ENCODE data around the gene TFIP11.

GRCh38 chr22:26464312-26464711 lies 48.0 kb downstream of the TFIP11 start:
- no peak for TF ChIP-seq ZNF143 (CRISPR knock-in tag; IDR thresholded peaks at IDR 0.05)
- no peak for TF ChIP-seq POLR2A (conservative IDR thresholded peaks at IDR 0.05)
- no peak for TF ChIP-seq ZMIZ1 (IDR thresholded peaks at IDR 0.05; ENCODE audit: low read depth in 2 of 2, low read length in 2 of 2)
- no peak for TF ChIP-seq CREM (IDR thresholded peaks at IDR 0.05; ENCODE audit: low read depth)
- TF ChIP-seq ZZZ3 (IDR thresholded peaks at IDR 0.05) = no peak
- TF ChIP-seq MAX (CRISPR knock-in tag; IDR thresholded peaks at IDR 0.05) = no peak
- TF ChIP-seq POLR3A (IDR thresholded peaks at IDR 0.05; ENCODE audit: borderline replicate concordance, extremely low read depth, insufficient read depth, insufficient read length) = no peak
- TF ChIP-seq USF1 (CRISPR knock-in tag; IDR thresholded peaks at IDR 0.05) = no peak
- no peak for TF ChIP-seq CTCF (IDR thresholded peaks at IDR 0.05 in 2 of 3, conservative IDR thresholded peaks at IDR 0.05 in 1 of 3; ENCODE audit: insufficient read depth in 2 of 3, low read depth in 1 of 3, low read length in 3 of 3)
- TF ChIP-seq TAF1 (IDR thresholded peaks at IDR 0.05; ENCODE audit: control insufficient read depth, extremely low read depth, insufficient read depth, low read length, severe bottlenecking) = no peak
